NCI-H1417 treated with DMSO at 0.1 percent for 48 hours (cell line): ENCODE measurements around the gene NEURL3.
"Not testable (repeated sequence)": the region's sequence is repeated elsewhere in the genome, so short reads cannot be mapped to it uniquely, and the experiment has no call there.

Experiments used
- DNase-seq: peaks from one replicate; lab custom pipeline; 2025; lab: John Stamatoyannopoulos, UW

The NEURL3 gene

DNA sequence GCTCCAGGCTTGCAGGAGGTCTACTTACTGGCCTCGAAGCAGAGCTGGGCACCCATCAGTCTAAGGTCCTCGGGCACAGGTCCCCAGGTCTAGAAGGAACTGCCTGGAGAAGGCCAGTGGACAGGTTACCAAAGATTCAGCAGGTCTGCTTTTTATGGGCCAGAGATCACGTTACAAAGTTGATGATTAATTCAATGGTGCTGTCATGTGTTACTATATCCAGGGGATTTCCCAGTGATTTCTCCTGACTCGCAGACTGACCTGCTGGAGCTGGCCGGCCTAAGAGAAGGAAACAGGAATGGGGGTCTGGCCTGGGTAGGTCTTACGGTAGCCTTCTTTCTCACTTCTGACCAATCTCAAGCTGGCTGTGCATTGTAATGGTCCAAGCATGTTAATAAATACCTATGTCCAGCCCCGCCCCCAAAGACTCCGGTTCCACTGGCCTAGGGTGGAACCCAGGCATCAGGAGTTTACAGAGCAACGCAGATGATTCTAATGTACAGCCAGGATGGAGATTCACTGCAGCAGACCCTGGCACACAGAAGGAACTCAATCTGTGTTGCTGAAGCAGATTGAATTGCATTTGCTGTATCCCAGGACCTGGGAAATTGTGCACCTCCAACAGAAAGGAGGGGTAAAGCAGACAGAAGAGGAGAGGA is at the start of gene NEURL3:
NEURL3 (minus strand) TSS at position 127 of the 659 bp plus-strand sequence; CDS start at position 56, 71 bp downstream.
- no peak for DNase-seq

DNA sequence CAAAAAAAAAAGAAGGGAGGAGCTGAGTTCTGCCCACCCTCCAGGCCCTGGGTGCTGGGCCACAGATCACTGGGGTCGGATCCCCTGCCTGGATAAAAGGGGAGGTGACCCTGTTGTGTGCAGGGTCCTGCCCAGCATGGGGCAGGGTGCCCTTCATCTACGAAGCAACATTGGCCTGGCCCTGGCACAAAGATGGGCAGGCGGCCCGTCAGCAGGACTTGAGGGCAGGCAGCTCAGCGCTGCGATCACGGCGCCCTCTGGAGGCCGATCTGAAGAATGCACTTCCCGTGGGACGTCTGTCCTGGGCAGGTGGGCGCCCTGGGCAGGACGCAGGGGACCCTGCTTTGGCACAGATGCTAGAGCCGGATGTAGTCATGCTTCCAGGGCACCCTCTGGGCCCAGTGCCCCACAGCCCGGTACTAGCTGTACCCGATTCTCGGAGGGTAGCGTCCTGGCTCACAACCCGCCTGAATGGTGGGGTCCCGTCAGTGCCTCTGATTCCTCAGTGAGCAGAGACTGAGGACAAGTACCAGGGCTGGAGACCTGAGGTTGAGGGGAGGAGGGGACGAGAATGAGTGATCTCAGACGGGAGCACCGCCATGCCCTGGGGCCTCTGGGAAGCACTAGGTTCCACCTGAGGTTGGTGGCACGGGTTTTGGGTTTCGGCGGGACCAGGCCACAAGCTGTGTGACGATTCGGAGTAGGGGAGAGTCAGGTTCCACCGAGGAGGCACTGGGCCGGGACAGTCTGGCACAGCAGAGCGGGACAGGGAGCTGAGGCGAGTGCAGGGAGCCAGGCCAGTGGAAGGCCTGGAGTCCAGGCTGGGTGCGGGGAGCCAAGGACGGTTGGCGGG is 49.4 kb upstream of the NEURL3 start:
- no peak for DNase-seq

GRCh38 chr2:96553957-96554292 is 48.8 kb upstream of the NEURL3 start:
- DNase-seq, result not testable (repeated sequence)

DNA sequence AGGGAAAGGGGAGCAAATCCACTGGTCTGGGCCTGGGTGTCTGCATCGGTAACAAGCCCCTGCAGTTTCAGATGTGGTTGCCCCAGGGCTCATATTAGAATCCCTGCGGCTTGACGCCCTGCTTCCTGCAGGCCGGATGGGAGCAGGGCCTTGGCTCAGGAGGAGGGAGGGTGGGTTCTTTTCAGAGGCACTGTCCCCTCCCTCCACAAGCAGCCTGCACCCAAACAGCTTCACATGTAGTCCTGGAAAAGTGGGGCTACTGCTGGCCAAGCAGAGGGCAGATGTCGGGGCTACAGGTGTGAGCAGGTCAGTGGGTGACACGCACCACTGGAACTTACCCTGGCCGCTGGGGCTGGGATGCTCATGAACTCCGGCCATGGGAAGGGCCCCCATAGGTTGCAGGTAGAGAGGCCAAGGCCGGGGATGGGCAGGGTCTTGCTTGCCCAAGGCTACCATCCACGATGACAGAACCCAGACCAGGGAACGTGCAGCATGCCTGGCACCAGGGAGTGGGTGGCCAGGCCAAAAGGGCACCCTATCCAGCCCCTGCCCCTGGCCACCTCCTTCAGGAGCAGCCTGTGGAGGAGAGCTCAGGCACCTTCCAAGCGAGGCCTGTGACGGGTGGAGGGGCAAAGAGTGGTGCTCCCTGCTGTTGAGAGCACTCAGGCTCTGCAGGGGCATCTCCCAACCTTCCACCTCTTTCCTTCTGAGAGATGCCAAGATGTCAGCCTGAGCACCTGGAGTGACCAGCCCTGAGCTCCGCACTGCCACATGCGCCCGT is 48.2 kb upstream of the NEURL3 start:
- DNase-seq, result no peak

DNA sequence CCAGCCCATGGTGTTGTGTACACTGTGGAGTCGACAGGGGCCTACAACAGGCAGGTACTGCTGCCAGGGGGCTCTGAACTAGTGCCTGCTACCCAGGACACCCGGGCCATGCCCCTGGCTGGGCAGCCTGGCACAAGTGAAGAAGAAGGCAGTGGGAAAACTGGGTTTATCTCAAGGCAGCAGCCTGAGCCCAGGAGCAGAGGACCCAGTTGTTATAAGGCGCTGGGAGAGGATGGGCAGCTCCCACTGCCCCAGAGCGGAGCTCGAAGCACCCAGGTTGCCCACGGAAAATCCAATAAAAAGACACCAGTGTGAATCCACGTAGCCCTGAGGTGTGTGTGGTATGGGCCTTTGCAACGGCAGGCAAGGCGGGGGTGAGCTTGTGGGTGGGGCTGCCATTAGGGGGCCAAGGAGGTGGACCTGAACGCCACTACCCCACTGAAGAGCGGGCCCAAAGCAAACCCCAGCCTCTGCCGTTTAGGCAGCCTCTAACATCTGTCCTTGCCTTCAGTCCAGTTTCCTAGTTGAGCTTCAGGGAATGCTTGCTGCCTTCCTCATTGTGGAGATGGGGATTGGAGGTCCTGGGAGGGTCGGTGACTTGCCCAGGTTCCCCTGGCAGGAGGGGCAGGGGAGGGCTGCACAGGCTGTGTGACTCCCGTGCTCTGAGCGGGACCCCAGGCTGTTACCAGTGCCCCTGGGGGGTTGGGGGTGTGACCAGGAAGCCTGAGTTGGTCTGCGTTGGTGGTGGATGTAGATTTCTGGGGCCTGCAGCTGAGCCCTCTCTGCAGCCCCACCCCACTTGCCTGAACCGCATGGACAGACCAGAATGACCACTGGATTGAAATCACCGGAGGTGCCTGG is 47.4 kb upstream of the NEURL3 start:
- no peak for DNase-seq

DNA sequence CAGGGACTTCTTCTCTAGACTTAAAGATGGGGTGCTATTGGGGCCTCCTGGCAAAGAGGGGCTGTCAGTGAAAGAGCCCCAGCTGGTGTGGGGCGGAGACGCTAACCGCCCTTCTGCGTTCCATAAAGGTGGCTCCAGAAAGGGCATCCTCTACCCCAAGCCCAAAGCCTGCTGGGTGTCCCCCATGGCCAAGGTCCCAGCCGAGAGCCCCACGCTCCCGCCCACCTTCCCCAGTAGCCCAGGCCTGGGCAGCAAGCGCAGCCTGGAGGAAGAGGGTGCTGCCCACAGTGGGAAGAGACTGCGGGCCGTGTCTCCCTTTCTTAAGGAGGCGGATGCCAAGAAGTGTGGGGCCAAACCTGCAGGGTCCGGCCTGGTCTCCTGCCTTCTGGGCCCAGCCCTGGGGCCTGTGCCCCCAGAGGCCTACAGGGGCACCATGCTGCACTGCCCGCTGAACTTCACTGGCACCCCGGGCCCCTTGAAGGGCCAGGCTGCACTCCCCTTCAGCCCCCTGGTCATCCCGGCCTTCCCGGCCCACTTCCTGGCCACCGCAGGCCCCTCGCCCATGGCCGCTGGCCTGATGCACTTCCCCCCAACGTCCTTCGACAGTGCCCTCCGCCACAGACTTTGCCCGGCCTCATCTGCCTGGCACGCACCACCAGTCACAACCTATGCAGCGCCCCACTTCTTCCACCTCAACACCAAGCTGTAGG is 46.6 kb upstream of the NEURL3 start:
- no peak for DNase-seq

- DNase-seq, result no peak
These were observed 45.8 kb upstream of the NEURL3 start for GRCh38 chr2:96550787-96551604.

- DNase-seq, result no peak
These were observed 45.0 kb upstream of the NEURL3 start for GRCh38 chr2:96549967-96550786.

GRCh38 chr2:96549466-96549785 is 44.3 kb upstream of the NEURL3 start:
- DNase-seq, result no peak

- no peak for DNase-seq
These were observed 43.7 kb upstream of the NEURL3 start for GRCh38 chr2:96548558-96549465.

- DNase-seq, result no peak
These were observed 42.6 kb upstream of the NEURL3 start for GRCh38 chr2:96547731-96548171.

- no peak for DNase-seq
These were observed 42.1 kb upstream of the NEURL3 start for GRCh38 chr2:96547203-96547641.

- DNase-seq, result no peak
These were observed 41.6 kb upstream of the NEURL3 start for GRCh38 chr2:96546797-96547196.

- no peak for DNase-seq
These were observed 41.2 kb upstream of the NEURL3 start for GRCh38 chr2:96546321-96546720.

- DNase-seq, result no peak
These were observed 37.3 kb upstream of the NEURL3 start for GRCh38 chr2:96542357-96542977.

GRCh38 chr2:96541398-96542152 is 36.4 kb upstream of the NEURL3 start:
- no peak for DNase-seq

DNA sequence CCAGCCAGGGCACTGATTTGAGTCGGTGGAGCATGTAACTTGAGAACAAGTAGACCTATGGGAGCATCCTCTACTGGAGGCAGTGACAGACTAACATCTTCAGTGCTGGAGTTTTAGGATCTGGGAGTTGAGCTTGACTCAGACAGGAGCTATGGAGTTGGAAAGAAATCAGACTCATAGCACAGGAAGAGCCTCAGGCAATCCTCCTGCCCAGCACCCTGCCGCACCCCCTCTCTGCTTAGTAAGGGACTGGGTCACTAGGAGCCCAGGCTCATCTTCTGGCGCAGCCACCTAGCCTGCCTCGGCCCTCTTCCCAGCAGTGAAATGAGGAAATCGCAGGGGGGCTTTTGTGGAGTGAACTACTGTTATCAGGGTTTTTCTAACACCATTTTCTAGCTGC is 35.0 kb upstream of the NEURL3 start:
- DNase-seq, result no peak
